OCI-LY1 (cell line): ENCODE data around the gene FAM162B.

Experiments
- H2AFZ ChIP-seq: fragments of 200-600 bp; sonication (generic), shearing (Covaris generic); 2 replicates; pipeline ENCODE4 v1.6.0; 2014; ENCODE audit warnings: antibody characterized with exemption, mild to moderate bottlenecking, low read length
- H3F3A ChIP-seq: fragments of 200-600 bp; sonication (generic), shearing (Covaris generic); 2 replicates; pipeline ENCODE4 v1.6.0; 2014; ENCODE audit warnings: mild to moderate bottlenecking, antibody characterized with exemption, low read length, moderate library complexity; ENCODE audit not compliant: insufficient read depth
- H3K27ac ChIP-seq: fragments of 200-600 bp; sonication (generic); 2 replicates; pipeline ENCODE4 v1.5.1; 2014; ENCODE audit warnings: low read length, mixed run types, mild to moderate bottlenecking, low read depth; ENCODE audit not compliant: poor library complexity, severe bottlenecking
- H3K27me3 ChIP-seq: fragments of 200-600 bp; sonication (generic); 2 replicates; pipeline ENCODE4 v1.6.0; 2014; ENCODE audit warnings: antibody characterized with exemption, mild to moderate bottlenecking, low read length, moderate library complexity; ENCODE audit not compliant: insufficient read depth
- H3K36me3 ChIP-seq: fragments of 200-600 bp; sonication (generic); 2 replicates; pipeline ENCODE4 v1.6.1; 2014; ENCODE audit warnings: mild to moderate bottlenecking, antibody characterized with exemption, low read length, moderate library complexity, mixed read lengths; ENCODE audit not compliant: insufficient read depth
- H3K4me1 ChIP-seq: fragments of 200-600 bp; sonication (generic); 2 replicates; pipeline ENCODE4 v1.5.1; 2014; ENCODE audit warnings: mild to moderate bottlenecking, low read length, moderate library complexity; ENCODE audit not compliant: insufficient read depth, severe bottlenecking
- H3K4me2 ChIP-seq: fragments of 200-600 bp; sonication (generic), shearing (Covaris generic); 2 replicates; pipeline ENCODE4 v1.6.1; 2014; ENCODE audit warnings: low read length
- H3K4me3 ChIP-seq: fragments of 200-600 bp; sonication (generic); 2 replicates; pipeline ENCODE4 v1.5.1; 2014; ENCODE audit warnings: low read length, low read depth, mild to moderate bottlenecking, mixed read lengths; ENCODE audit not compliant: poor library complexity, severe bottlenecking
- H3K79me2 ChIP-seq: fragments of 200-600 bp; shearing (Covaris generic); 2 replicates; pipeline ENCODE4 v1.6.1; 2016; ENCODE audit warnings: mixed run types, low read length, mixed read lengths; ENCODE audit not compliant: insufficient read depth
- H3K9ac ChIP-seq: fragments of 200-600 bp; sonication (generic), shearing (Covaris generic); 2 replicates; pipeline ENCODE4 v1.6.1; 2014; ENCODE audit warnings: mild to moderate bottlenecking, low read length, mixed read lengths
- H3K9me2 ChIP-seq: fragments of 200-600 bp; sonication (generic), shearing (Covaris generic); 2 replicates; pipeline ENCODE4 v1.6.1; 2014; ENCODE audit warnings: low read depth, mild to moderate bottlenecking, low read length, mixed read lengths
- H3K9me3 ChIP-seq: fragments of 200-600 bp; shearing (Covaris generic); 2 replicates; pipeline ENCODE4 v1.6.1; 2014; ENCODE audit warnings: low read length, mixed read lengths
- H4K20me1 ChIP-seq: fragments of 200-600 bp; sonication (generic), shearing (Covaris generic); 2 replicates; pipeline ENCODE4 v1.6.0; 2016; ENCODE audit warnings: mild to moderate bottlenecking, low read length; ENCODE audit not compliant: insufficient read depth
- EZH2 ChIP-seq: fragments of 200-600 bp; sonication (generic), shearing (Covaris generic); IDR thresholded peaks from 2 replicates; pipeline ENCODE4 v1.8.0; 2017; ENCODE audit warnings: borderline replicate concordance, mixed run types, mild to moderate bottlenecking, antibody characterized with exemption, low read length, moderate library complexity, mixed read lengths
- TF ChIP-seq, protein P1 (sequence below): fragments of 200-600 bp; sonication (generic), shearing (Covaris generic); IDR thresholded peaks from 2 replicates; pipeline ENCODE4 v1.5.1; 2017; ENCODE audit warnings: mild to moderate bottlenecking, antibody characterized with exemption, low read length, moderate library complexity, mixed read lengths

Gene FAM162B

GRCh38 chr6:116762235-116762634, 3.3 kb downstream of the FAM162B start:
- Histone ChIP-seq H3K9me2 (no peaks in the 10 kb centered on the region), H3F3A (no peaks in the 10 kb centered on the region), H3K27ac (no peak overlapping the region), H3K79me2 (no peaks in the 10 kb centered on the region), H3K4me1 (no peaks in the 10 kb centered on the region), H2AFZ (no peak overlapping the region), H3K9ac (no peak overlapping the region), H3K4me3 (no peak overlapping the region), H3K27me3 (no peaks in the 10 kb centered on the region), H3K4me2 (no peak overlapping the region), H4K20me1 (no peaks in the 10 kb centered on the region), H3K9me3 (no peaks in the 10 kb centered on the region), H3K36me3 (no peaks in the 10 kb centered on the region)
- TF ChIP-seq EZH2, result no peak
- TF ChIP-seq, protein P1, sequence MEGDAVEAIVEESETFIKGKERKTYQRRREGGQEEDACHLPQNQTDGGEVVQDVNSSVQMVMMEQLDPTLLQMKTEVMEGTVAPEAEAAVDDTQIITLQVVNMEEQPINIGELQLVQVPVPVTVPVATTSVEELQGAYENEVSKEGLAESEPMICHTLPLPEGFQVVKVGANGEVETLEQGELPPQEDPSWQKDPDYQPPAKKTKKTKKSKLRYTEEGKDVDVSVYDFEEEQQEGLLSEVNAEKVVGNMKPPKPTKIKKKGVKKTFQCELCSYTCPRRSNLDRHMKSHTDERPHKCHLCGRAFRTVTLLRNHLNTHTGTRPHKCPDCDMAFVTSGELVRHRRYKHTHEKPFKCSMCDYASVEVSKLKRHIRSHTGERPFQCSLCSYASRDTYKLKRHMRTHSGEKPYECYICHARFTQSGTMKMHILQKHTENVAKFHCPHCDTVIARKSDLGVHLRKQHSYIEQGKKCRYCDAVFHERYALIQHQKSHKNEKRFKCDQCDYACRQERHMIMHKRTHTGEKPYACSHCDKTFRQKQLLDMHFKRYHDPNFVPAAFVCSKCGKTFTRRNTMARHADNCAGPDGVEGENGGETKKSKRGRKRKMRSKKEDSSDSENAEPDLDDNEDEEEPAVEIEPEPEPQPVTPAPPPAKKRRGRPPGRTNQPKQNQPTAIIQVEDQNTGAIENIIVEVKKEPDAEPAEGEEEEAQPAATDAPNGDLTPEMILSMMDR, result no peak

DNA sequence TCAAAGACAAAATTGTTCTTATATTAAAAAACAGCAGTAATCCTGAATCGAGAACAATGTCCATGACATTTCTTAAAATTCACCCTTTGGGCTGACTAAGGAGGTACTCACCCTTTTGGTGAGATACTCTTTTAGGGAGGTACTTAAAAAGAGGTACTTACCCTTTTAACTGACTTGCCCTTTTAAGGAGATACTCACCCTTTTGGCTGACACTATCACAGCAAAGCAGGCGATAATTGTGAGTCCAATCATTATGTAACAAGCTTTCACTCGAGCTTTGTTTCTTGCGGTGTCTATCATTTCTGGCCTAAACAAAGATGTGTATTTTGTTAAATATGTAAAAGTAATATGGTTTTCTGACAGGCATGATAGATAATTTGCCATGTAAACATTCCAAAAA, 3.7 kb downstream of the FAM162B start:
- no peaks in the 10 kb centered on the region for H3K36me3 ChIP-seq
- H4K20me1 ChIP-seq, result no peaks in the 10 kb centered on the region
- no peaks in the 10 kb centered on the region for H3K4me1 ChIP-seq
- H3K4me3 ChIP-seq, result no peak overlapping the region
- H3K9me2 ChIP-seq, result no peaks in the 10 kb centered on the region
- H3K79me2 ChIP-seq, result no peaks in the 10 kb centered on the region
- H3K27ac ChIP-seq, result no peak overlapping the region
- H3F3A ChIP-seq, result no peaks in the 10 kb centered on the region
- H2AFZ ChIP-seq, result no peak overlapping the region
- TF ChIP-seq, protein P1, result no peak
- no peak for TF ChIP-seq EZH2
- no peaks in the 10 kb centered on the region for H3K27me3 ChIP-seq
- H3K9ac ChIP-seq, result no peak overlapping the region
- H3K9me3 ChIP-seq, result no peaks in the 10 kb centered on the region
- no peak overlapping the region for H3K4me2 ChIP-seq

- no peaks in the 10 kb centered on the region for H3K9me2 ChIP-seq
- H3K9me3 ChIP-seq, result no peaks in the 10 kb centered on the region
- H3K36me3 ChIP-seq, result no peaks in the 10 kb centered on the region
- H3K9ac ChIP-seq, result no peak overlapping the region
- no peak for TF ChIP-seq EZH2
- TF ChIP-seq, protein P1, result no peak
- H3K4me1 ChIP-seq, result no peaks in the 10 kb centered on the region
- no peaks in the 10 kb centered on the region for H4K20me1 ChIP-seq
- no peak overlapping the region for H2AFZ ChIP-seq
- no peak overlapping the region for H3K4me2 ChIP-seq
- no peaks in the 10 kb centered on the region for H3K27me3 ChIP-seq
- no peaks in the 10 kb centered on the region for H3F3A ChIP-seq
- H3K27ac ChIP-seq, result no peak overlapping the region
- H3K4me3 ChIP-seq, result no peak overlapping the region
- no peaks in the 10 kb centered on the region for H3K79me2 ChIP-seq
These were observed 20.3 kb downstream of the FAM162B start for GRCh38 chr6:116745176-116745575.
